ENCODE results near the gene SYT9. TPM values are rescaled to one million over a fixed set of nuclear protein-coding genes. Genes with fewer than 3 reads are reported as not detected.

SYT9 gene
- total and polyA plus RNA-seq, 4 donors: 0.01 to 0.12 TPM; not detected in 2

DNA sequence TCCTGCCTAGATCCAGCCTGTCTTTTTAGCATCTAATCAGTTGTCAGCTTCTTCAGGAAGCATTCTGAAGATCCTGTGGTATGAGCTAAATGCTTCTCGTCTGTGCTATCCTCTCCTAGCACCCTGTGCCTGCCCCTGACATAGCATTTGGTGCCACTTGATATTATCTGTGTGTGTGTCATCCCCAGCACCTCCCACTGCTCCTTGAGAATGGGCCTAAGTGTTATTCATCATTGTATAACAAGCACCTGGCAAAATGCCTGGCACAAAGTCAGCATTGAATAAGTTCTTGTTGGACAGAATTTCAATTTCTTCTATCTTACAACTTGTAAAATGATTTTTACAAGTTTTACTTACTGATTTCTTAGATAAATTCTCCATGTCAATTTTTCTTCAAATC is 205.5 kb downstream of the SYT9 start:
- Histone ChIP-seq H3K36me3 (ENCODE audit: control insufficient read depth in 4 of 4, insufficient read depth in 4 of 4, low read length in 4 of 4) (no peaks in the 10 kb centered on the region), H3K9me3 (ENCODE audit: control insufficient read depth in 4 of 4, insufficient read depth in 3 of 4, low read length in 3 of 4) (no peaks in the 10 kb centered on the region), H3K27me3 (ENCODE audit: control insufficient read depth in 3 of 3, insufficient read depth in 3 of 3, low read length in 2 of 3) (peaks cover 0 to 42% (median 12%) of the 10 kb centered on the region in 3 donors), H3K4me3 (no peak overlapping the region), H3K9ac (ENCODE audit: insufficient read depth in 1 of 2, low read length in 2 of 2) (no peak overlapping the region), H3K27ac (ENCODE audit: low read depth in 1 of 2, low read length in 1 of 2) (no peak overlapping the region), H3K4me1 (ENCODE audit: control insufficient read depth in 5 of 5, insufficient read depth in 5 of 5, low read length in 5 of 5) (no peaks in the 10 kb centered on the region)
- TF ChIP-seq, protein P1, sequence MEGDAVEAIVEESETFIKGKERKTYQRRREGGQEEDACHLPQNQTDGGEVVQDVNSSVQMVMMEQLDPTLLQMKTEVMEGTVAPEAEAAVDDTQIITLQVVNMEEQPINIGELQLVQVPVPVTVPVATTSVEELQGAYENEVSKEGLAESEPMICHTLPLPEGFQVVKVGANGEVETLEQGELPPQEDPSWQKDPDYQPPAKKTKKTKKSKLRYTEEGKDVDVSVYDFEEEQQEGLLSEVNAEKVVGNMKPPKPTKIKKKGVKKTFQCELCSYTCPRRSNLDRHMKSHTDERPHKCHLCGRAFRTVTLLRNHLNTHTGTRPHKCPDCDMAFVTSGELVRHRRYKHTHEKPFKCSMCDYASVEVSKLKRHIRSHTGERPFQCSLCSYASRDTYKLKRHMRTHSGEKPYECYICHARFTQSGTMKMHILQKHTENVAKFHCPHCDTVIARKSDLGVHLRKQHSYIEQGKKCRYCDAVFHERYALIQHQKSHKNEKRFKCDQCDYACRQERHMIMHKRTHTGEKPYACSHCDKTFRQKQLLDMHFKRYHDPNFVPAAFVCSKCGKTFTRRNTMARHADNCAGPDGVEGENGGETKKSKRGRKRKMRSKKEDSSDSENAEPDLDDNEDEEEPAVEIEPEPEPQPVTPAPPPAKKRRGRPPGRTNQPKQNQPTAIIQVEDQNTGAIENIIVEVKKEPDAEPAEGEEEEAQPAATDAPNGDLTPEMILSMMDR (IDR thresholded peaks at IDR 0.05; ENCODE audit: control extremely low read depth, extremely low read depth): no peak
- no peak for DNase-seq
- WGBS, 2 donors: 34 to 74% methylated on average over 1 of the region's 1 CpG
- ATAC-seq (ENCODE audit: insufficient read depth, low FRiP score): no peak

- no peaks in the 10 kb centered on the region for H3K36me3 ChIP-seq (ENCODE audit: control insufficient read depth in 4 of 4, insufficient read depth in 4 of 4, low read length in 4 of 4)
- no peak overlapping the region for H3K9ac ChIP-seq (ENCODE audit: insufficient read depth in 1 of 2, low read length in 2 of 2)
- ATAC-seq (ENCODE audit: insufficient read depth, low FRiP score) (no peak), DNase-seq (no peak)
- no peak overlapping the region for H3K4me3 ChIP-seq
- H3K9me3 ChIP-seq (ENCODE audit: control insufficient read depth in 4 of 4, insufficient read depth in 3 of 4, low read length in 3 of 4): peaks cover 0 to under 1% (median 0%) of the 10 kb centered on the region in 4 donors
- TF ChIP-seq, protein P1 (IDR thresholded peaks at IDR 0.05; ENCODE audit: control extremely low read depth, extremely low read depth): no peak
- no peaks in the 10 kb centered on the region for H3K4me1 ChIP-seq (ENCODE audit: control insufficient read depth in 5 of 5, insufficient read depth in 5 of 5, low read length in 5 of 5)
- no peak overlapping the region for H3K27ac ChIP-seq (ENCODE audit: low read depth in 1 of 2, low read length in 1 of 2)
- 92 to 97% methylated on average over 1 of the region's 1 CpG for WGBS, 2 donors
- peaks cover 0 to 60% (median 6%) of the 10 kb centered on the region in 3 donors for H3K27me3 ChIP-seq (ENCODE audit: control insufficient read depth in 3 of 3, insufficient read depth in 3 of 3, low read length in 2 of 3)
These were observed 211.0 kb downstream of the SYT9 start for GRCh38 chr11:7462706-7463105.

DNA sequence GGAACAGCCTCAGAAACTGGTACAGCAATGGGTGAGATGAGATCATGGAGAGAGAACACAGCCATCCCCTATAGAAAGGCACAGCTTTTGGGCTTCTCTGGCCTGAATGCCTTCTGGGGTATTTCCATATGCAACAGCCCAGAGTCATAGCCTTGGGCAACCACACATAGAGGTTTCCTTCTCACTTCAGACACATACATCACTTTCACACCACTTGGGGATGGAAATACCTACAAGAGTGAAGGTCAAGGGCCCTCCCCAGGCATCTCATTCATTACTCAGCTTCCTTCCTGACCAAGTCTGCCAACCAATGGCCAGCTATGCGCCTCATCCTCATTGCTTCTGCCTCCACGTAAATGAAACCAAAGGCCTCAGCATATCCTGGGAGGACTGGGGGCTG is 215.9 kb downstream of the SYT9 start:
- Histone ChIP-seq H3K4me1 (ENCODE audit: control insufficient read depth in 5 of 5, insufficient read depth in 5 of 5, low read length in 5 of 5) (no peaks in the 10 kb centered on the region), H3K27me3 (ENCODE audit: control insufficient read depth in 3 of 3, insufficient read depth in 3 of 3, low read length in 2 of 3) (peaks cover 0 to 53% (median 0%) of the 10 kb centered on the region in 3 donors), H3K4me3 (no peak overlapping the region), H3K36me3 (ENCODE audit: control insufficient read depth in 4 of 4, insufficient read depth in 4 of 4, low read length in 4 of 4) (no peaks in the 10 kb centered on the region), H3K9me3 (ENCODE audit: control insufficient read depth in 4 of 4, insufficient read depth in 3 of 4, low read length in 3 of 4) (peaks cover 0 to 3% (median 0%) of the 10 kb centered on the region in 4 donors), H3K27ac (ENCODE audit: low read depth in 1 of 2, low read length in 1 of 2) (no peak overlapping the region), H3K9ac (ENCODE audit: insufficient read depth in 1 of 2, low read length in 2 of 2) (no peak overlapping the region)
- no peak for DNase-seq
- TF ChIP-seq, protein P1 (IDR thresholded peaks at IDR 0.05; ENCODE audit: control extremely low read depth, extremely low read depth): no peak
- ATAC-seq (ENCODE audit: insufficient read depth, low FRiP score): no peak
- 73 to 79% methylated on average over 2 of the region's 2 CpGs for WGBS, 2 donors

- DNase-seq (no peak), ATAC-seq (ENCODE audit: insufficient read depth, low FRiP score) (no peak)
- Histone ChIP-seq H3K4me3 (no peak overlapping the region), H3K9ac (ENCODE audit: insufficient read depth in 1 of 2, low read length in 2 of 2) (no peak overlapping the region), H3K4me1 (ENCODE audit: control insufficient read depth in 5 of 5, insufficient read depth in 5 of 5, low read length in 5 of 5) (no peaks in the 10 kb centered on the region), H3K36me3 (ENCODE audit: control insufficient read depth in 4 of 4, insufficient read depth in 4 of 4, low read length in 4 of 4) (no peaks in the 10 kb centered on the region), H3K27ac (ENCODE audit: low read depth in 1 of 2, low read length in 1 of 2) (no peak overlapping the region), H3K27me3 (ENCODE audit: control insufficient read depth in 3 of 3, insufficient read depth in 3 of 3, low read length in 2 of 3) (peaks cover 0 to 39% (median 0%) of the 10 kb centered on the region in 3 donors), H3K9me3 (ENCODE audit: control insufficient read depth in 4 of 4, insufficient read depth in 3 of 4, low read length in 3 of 4) (peaks cover 0 to 3% (median 0%) of the 10 kb centered on the region in 4 donors)
- TF ChIP-seq, protein P1 (IDR thresholded peaks at IDR 0.05; ENCODE audit: control extremely low read depth, extremely low read depth): no peak
- 89 to 92% methylated on average over 5 of the region's 5 CpGs for WGBS, 2 donors
These were observed 217.7 kb downstream of the SYT9 start for GRCh38 chr11:7469351-7469865.

Data from lung (tissue), 12 donors.